H1 (cell line): ENCODE measurements around the gene TSHZ2. TPM values are rescaled to one million over a fixed set of nuclear protein-coding genes. Genes with fewer than 3 reads are reported as not detected.

Source experiments
- JUND ChIP-seq: IDR thresholded peaks from 2 replicates; pipeline ENCODE4 v1.6.1; 2011; ENCODE audit warnings: mild to moderate bottlenecking, improper control_type of control experiment, low read length
- SP4 ChIP-seq: IDR thresholded peaks from 2 replicates; pipeline ENCODE4 v1.6.1; 2012; ENCODE audit warnings: low read length, inconsistent platforms
- polyA plus RNA-seq, 7 experiments: library from polyadenylated mRNA; depleted of rRNA in 3 of 7; stranded (reverse) in 5 of 7; unstranded in 2 of 7; fragments of >200 nt in 5 of 7; fragments of 200-250 nt in 2 of 7; gene quantifications; 1 replicate in 5 of 7; 2 replicates in 1 of 7; 4 replicates in 1 of 7; pipeline versions ENCODE4 v1.2.1 to v1.2.3, GENCODE V29; 2011 to 2013; ENCODE audit warnings: missing spikeins in 2 of 7, mixed read lengths in 2 of 7
- total RNA-seq: library from RNA; stranded (reverse); fragmentation: NEBNext Ultra II Directional; extraction: Animal tissue kit (Norgen Biotek cat#: 25700); gene quantifications from 2 replicates; pipeline ENCODE4 v1.2.1, GENCODE V29; 2021
- TF ChIP-seq, protein P1 (sequence below): fragments of 300-600 bp; sonication (generic); IDR thresholded peaks from 2 replicates; pipeline ENCODE4 v1.7.1; 2012; ENCODE audit warnings: low read length, moderate library complexity, mild to moderate bottlenecking, inconsistent platforms; ENCODE audit not compliant: insufficient replicate concordance
- TF ChIP-seq, protein P2 (sequence below), 3 experiments: IDR thresholded peaks; 1 replicate in 2 of 3; 2 replicates in 1 of 3; pipeline versions ENCODE4 v1.5.1 to v1.6.1; 2011; ENCODE audit warnings: low read length in 3 of 3, mild to moderate bottlenecking in 3 of 3, inconsistent platforms in 2 of 3, low read depth in 1 of 3, moderate library complexity in 1 of 3; ENCODE audit not compliant: insufficient read depth in 1 of 3; ENCODE audit errors: control extremely low read depth in 1 of 3

Gene TSHZ2
- total and polyA plus RNA-seq, 2 of the 8 experiments (the other 6 are each of a cell fraction or from before 2014, with no cell fraction given): 0.14 to 0.30 TPM

DNA sequence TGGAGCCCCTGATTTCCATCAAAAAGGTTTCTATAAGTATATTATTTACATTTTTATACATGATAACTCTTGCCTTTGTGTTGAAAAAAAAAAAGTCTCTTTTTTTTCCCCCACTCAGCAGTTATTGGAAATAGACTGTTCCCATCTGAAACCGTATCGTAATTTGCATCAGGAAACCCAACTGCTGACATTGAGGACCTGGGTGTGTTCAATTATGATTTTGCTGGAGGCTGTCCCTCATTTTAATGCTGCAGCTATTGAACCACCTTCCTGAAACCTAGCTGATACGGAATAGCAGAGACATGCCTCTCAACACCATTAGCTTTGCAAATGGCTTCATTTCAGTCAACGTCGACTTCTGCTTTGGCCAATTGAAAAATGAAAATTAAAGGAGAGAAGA lies 522.6 kb downstream of the TSHZ2 start (continued):
- TF ChIP-seq, protein P1, sequence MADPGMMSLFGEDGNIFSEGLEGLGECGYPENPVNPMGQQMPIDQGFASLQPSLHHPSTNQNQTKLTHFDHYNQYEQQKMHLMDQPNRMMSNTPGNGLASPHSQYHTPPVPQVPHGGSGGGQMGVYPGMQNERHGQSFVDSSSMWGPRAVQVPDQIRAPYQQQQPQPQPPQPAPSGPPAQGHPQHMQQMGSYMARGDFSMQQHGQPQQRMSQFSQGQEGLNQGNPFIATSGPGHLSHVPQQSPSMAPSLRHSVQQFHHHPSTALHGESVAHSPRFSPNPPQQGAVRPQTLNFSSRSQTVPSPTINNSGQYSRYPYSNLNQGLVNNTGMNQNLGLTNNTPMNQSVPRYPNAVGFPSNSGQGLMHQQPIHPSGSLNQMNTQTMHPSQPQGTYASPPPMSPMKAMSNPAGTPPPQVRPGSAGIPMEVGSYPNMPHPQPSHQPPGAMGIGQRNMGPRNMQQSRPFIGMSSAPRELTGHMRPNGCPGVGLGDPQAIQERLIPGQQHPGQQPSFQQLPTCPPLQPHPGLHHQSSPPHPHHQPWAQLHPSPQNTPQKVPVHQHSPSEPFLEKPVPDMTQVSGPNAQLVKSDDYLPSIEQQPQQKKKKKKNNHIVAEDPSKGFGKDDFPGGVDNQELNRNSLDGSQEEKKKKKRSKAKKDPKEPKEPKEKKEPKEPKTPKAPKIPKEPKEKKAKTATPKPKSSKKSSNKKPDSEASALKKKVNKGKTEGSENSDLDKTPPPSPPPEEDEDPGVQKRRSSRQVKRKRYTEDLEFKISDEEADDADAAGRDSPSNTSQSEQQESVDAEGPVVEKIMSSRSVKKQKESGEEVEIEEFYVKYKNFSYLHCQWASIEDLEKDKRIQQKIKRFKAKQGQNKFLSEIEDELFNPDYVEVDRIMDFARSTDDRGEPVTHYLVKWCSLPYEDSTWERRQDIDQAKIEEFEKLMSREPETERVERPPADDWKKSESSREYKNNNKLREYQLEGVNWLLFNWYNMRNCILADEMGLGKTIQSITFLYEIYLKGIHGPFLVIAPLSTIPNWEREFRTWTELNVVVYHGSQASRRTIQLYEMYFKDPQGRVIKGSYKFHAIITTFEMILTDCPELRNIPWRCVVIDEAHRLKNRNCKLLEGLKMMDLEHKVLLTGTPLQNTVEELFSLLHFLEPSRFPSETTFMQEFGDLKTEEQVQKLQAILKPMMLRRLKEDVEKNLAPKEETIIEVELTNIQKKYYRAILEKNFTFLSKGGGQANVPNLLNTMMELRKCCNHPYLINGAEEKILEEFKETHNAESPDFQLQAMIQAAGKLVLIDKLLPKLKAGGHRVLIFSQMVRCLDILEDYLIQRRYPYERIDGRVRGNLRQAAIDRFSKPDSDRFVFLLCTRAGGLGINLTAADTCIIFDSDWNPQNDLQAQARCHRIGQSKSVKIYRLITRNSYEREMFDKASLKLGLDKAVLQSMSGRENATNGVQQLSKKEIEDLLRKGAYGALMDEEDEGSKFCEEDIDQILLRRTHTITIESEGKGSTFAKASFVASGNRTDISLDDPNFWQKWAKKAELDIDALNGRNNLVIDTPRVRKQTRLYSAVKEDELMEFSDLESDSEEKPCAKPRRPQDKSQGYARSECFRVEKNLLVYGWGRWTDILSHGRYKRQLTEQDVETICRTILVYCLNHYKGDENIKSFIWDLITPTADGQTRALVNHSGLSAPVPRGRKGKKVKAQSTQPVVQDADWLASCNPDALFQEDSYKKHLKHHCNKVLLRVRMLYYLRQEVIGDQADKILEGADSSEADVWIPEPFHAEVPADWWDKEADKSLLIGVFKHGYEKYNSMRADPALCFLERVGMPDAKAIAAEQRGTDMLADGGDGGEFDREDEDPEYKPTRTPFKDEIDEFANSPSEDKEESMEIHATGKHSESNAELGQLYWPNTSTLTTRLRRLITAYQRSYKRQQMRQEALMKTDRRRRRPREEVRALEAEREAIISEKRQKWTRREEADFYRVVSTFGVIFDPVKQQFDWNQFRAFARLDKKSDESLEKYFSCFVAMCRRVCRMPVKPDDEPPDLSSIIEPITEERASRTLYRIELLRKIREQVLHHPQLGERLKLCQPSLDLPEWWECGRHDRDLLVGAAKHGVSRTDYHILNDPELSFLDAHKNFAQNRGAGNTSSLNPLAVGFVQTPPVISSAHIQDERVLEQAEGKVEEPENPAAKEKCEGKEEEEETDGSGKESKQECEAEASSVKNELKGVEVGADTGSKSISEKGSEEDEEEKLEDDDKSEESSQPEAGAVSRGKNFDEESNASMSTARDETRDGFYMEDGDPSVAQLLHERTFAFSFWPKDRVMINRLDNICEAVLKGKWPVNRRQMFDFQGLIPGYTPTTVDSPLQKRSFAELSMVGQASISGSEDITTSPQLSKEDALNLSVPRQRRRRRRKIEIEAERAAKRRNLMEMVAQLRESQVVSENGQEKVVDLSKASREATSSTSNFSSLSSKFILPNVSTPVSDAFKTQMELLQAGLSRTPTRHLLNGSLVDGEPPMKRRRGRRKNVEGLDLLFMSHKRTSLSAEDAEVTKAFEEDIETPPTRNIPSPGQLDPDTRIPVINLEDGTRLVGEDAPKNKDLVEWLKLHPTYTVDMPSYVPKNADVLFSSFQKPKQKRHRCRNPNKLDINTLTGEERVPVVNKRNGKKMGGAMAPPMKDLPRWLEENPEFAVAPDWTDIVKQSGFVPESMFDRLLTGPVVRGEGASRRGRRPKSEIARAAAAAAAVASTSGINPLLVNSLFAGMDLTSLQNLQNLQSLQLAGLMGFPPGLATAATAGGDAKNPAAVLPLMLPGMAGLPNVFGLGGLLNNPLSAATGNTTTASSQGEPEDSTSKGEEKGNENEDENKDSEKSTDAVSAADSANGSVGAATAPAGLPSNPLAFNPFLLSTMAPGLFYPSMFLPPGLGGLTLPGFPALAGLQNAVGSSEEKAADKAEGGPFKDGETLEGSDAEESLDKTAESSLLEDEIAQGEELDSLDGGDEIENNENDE: no peak
- TF ChIP-seq SP4 (no peak), JUND (no peak)
- TF ChIP-seq, protein P2, sequence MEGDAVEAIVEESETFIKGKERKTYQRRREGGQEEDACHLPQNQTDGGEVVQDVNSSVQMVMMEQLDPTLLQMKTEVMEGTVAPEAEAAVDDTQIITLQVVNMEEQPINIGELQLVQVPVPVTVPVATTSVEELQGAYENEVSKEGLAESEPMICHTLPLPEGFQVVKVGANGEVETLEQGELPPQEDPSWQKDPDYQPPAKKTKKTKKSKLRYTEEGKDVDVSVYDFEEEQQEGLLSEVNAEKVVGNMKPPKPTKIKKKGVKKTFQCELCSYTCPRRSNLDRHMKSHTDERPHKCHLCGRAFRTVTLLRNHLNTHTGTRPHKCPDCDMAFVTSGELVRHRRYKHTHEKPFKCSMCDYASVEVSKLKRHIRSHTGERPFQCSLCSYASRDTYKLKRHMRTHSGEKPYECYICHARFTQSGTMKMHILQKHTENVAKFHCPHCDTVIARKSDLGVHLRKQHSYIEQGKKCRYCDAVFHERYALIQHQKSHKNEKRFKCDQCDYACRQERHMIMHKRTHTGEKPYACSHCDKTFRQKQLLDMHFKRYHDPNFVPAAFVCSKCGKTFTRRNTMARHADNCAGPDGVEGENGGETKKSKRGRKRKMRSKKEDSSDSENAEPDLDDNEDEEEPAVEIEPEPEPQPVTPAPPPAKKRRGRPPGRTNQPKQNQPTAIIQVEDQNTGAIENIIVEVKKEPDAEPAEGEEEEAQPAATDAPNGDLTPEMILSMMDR (IDR thresholded peaks at IDR 0.05; ENCODE audit: control extremely low read depth in 1 of 3, insufficient read depth in 1 of 3, low read depth in 1 of 3, low read length in 3 of 3): no peak
- TF ChIP-seq, all 59 proteins: peak for 0
